ENCODE data around the gene MICAL2.

DNA sequence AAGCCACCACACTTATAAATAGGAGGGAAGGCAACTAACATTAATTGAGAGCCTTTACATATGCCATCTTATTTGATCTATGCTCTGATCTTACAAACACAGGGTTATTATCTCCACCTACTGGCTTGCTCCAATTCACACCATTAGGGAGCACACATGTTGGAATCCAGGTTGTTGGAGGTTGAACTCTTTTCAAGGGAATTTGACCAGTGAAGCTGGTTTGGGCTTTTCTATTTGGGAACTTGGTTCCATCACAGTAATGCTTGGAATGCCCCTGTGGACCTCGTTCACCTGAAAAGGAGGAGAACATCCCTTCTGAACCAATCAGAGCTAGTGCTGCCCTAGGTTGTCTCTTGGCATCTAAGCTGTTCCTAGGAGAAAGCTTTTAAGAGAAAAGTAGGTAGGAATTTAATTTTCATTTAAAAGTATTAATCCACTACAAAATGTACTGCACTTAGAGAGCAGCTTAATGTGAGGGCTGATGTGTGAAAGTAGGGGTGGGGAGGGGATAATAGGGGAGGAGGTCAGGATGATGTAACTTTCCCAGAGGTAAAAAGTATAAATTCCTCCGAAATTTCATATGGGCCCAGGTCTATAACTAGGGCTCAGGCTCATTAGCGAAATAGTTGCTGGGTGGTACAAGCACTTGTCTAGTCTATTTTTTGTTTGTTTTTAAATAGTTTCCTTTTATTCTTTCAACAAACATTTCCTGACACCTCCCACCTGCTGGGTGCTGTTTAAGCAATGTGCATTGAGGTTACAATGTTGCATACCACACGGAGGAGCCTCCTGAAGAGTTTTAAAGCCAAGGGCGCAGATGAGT lies 7.6 kb upstream of the MICAL2 start:
- TF ChIP-seq ZNF274 (IDR thresholded peaks at IDR 0.05; ENCODE audit: low read length) (no peak), ZNF274 (tag by site-specific recombination; IDR thresholded peaks at IDR 0.05; ENCODE audit: borderline replicate concordance) (no peak), ZBTB1 (tag by site-specific recombination; IDR thresholded peaks at IDR 0.05) (no peak), CTCF (tag by site-specific recombination; IDR thresholded peaks at IDR 0.05) (no peak), ZNF558 (tag by site-specific recombination; IDR thresholded peaks at IDR 0.05) (no peak)

Data from HEK293 (cell line).